Panc1 (cell line): ENCODE results near the gene DPCD.

ENCODE experiments used
- TCF7L2 ChIP-seq: IDR thresholded peaks from 2 replicates; pipeline ENCODE4 v1.6.1; 2011; ENCODE audit warnings: mild to moderate bottlenecking, low read depth, low read length, inconsistent platforms
- TF ChIP-seq, protein P1 (sequence below): fragments of 450-650 bp; IDR thresholded peaks from 2 replicates; pipeline ENCODE4 v1.5.1; 2017; ENCODE audit warnings: mild to moderate bottlenecking

DNA sequence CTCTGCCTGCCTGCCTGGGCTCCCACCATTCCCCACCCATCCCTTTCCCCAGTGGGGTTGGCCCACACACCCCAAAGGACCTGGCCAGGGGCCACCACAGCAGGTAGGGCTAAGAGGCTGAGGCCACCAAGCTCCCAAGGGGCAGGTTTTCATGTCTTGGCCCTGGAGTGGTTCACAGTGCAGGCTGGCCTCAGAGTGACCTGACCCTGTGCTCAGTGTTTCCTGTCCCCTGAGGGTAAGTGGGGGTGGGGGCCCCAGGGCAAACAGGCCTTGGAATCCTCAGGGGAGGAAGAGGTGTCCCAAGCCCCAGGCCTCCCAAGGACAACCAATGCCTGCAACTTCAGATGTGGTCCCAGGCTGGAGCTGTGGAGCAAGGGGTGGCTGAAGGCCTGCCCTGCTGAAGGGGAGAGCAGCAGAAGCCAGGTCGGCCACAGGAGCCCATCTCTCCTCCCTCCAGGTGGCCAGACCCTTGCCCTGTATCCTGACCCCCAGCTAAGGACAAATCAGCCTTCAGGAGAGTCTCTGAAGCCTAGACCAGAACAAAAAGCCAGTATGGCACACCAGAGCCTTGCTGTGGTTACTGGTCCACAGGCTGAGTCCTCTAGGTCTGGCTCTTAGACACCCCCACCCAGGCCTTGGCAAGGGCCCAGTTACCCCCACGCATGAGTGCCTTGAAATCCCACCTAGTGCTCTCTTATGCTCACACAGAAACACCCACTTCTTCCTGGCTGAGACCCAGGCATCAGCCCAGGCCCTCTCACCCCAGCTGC is 27.6 kb upstream of the DPCD start:
- TF ChIP-seq TCF7L2, result no peak
- TF ChIP-seq, protein P1, sequence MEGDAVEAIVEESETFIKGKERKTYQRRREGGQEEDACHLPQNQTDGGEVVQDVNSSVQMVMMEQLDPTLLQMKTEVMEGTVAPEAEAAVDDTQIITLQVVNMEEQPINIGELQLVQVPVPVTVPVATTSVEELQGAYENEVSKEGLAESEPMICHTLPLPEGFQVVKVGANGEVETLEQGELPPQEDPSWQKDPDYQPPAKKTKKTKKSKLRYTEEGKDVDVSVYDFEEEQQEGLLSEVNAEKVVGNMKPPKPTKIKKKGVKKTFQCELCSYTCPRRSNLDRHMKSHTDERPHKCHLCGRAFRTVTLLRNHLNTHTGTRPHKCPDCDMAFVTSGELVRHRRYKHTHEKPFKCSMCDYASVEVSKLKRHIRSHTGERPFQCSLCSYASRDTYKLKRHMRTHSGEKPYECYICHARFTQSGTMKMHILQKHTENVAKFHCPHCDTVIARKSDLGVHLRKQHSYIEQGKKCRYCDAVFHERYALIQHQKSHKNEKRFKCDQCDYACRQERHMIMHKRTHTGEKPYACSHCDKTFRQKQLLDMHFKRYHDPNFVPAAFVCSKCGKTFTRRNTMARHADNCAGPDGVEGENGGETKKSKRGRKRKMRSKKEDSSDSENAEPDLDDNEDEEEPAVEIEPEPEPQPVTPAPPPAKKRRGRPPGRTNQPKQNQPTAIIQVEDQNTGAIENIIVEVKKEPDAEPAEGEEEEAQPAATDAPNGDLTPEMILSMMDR, result no peak
